A204.1 (cell line): Measurements from ENCODE around the gene LGALS4.
"Not testable (repeated sequence)": the region's sequence is repeated elsewhere in the genome, so short reads cannot be mapped to it uniquely, and the experiment has no call there.

Experiments
- FAIRE-seq: peaks from 2 replicates; lab custom pipeline; 2012; peaks lifted over from hg19 to GRCh38; lab: Jason Lieb, UNC

The LGALS4 gene

DNA sequence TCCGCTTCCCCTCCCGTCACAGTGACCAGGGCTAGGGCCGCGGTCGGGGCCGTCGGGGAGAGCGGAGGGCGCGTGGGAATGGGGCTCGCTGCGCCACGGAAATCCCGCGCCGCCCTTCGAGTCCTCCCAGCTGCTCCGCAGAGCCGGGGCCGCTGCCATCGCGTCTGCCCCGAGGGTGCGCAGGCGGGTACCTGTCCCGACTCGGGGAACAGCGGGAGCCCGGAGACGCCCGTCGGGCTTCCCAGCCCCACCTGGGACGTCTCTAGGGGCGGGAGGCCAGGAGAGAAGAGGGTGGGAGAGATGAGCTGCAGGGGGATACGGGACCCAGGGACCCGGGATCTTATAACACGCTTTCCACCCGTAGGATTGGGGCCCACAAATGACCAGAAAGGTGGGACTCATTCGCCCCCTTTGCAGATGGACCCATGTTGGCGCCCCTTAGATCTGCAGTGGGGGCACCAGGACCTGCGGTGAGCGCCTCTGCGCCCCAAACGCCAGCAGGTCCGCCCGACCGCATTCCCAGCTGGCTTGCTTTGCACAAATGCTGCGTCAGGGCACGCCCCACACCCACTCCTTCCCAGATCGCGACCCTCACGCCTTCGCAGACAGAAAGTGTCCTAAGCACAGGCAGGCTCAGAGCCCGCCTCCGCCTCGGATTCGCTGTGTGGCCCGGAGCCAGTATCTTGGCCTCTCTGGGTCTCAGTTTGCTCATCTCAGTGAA lies 42.4 kb downstream of the LGALS4 start:
- not testable (repeated sequence) for FAIRE-seq

DNA sequence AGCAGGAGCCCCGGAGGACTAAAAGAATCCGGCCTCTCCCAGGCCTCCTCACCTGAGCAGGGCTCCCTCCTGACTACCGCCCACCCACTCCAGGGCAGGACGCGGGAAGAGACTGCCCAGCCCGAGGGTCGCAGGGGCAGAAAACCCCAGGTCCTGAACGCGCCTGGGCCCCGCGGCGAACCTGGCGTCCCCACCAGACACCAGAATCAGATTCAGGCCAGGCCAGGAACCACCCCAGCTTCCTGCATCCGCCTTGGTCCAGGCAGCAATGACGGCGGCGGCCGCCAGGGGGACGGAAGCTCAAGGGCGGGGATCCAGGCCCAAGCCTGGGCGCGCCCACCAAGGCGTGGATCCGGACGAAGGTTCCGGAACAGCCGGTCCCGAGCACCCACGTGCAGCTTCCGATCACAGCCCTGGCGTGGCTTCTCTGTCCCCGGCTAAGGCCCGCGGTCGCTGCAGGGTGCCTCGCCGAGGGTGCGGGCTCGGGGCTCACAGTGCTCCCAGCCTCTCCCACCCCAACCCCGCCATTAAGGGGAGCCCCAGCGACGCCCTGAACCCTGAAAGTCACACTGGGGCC lies 43.0 kb downstream of the LGALS4 start:
- FAIRE-seq: no peak

DNA sequence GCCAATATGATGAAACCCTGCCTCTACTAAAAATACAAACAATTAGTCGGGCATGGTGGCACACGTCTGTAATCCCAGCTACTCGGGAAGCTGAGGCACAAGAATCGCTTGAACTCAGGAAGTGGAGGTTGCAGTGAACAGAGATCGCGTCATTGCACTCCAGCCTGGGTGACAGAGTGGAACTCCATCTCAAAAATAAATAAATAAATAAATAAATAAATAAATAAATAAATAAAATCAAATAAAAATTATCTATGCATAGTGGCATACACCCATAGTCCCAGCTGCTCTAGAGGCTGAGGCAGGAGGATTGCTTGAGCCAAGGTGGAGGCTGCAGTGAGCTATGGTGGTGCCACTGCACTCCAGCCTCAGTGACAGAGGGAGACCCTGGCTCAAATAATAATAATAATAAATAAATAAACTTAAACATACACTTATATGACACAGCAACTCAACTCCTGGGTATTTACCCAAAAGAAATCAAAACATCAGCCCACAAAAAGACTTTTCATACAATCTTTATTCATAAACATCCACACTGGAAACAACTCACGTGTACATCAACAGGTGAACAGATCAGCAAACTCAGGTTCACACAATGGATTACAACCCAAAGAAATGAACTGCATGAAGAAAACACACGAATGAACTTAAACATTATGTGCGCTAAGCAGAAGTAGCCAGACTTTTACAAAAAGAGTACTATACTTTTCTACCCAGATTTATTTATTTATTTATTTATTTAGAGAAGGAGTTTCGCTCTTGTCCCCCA lies 46.3 kb downstream of the LGALS4 start:
- FAIRE-seq: no peak

DNA sequence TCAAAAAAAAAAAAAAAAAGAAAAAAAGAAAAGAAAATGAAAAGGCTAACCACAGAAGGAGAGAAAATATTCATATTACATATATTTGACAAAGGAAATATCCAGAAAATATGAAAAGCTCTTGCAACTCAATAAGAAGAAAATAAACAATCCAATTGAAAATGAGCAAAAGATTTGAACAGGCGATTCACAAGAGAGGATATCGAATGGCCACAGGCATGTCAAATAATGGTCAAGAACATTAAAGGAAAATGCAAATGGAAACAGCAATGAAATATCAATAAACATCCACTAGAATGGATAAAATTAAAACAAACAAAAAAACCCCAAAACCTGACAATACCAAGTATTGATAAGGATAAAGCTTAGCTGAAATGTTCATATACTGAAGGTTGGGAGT lies 47.5 kb downstream of the LGALS4 start:
- FAIRE-seq: peak; percentile 29

DNA sequence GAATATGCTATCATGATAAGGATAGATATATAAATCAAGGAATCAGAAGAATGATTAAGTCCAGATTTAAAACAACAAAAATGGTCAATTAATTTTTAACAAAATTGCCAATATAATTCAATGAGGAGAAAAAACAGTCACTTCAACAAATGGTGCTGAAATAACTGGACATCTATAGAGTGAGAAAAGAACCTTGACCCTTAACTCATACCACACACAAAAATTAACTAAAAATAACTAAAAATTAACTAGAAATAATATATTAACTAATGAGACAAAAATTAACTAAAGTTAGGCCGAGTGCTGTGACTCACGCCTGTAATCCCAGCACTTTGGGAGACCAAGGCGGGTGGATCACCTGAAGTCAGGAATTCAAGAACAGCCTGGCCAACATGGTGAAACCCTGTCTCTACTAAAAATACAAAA lies 48.9 kb downstream of the LGALS4 start:
- no peak for FAIRE-seq

DNA sequence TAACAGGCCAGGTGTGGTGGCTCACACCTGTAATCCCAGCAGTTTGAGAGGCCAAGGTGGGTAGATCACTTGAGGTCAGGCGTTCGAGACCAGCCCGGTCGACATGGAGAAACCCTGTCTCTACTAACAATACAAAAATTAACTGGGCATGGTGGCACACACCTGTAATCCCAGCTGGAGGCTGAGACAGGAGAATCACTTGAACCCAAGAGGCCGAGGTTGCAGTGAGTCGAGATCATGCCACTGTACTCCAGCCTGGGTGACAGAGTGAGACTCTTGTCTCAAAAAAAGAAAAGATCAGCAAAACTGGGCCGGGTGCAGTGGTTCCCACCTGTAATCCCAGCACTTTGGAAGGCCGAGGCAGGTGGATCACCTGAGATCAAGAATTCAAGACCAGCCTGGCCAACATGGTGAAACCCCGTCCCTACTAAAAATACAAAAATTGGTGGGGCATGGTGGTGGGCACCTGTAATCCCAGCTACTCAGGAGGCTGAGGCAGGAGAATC lies 50.8 kb downstream of the LGALS4 start:
- not testable (repeated sequence) for FAIRE-seq

DNA sequence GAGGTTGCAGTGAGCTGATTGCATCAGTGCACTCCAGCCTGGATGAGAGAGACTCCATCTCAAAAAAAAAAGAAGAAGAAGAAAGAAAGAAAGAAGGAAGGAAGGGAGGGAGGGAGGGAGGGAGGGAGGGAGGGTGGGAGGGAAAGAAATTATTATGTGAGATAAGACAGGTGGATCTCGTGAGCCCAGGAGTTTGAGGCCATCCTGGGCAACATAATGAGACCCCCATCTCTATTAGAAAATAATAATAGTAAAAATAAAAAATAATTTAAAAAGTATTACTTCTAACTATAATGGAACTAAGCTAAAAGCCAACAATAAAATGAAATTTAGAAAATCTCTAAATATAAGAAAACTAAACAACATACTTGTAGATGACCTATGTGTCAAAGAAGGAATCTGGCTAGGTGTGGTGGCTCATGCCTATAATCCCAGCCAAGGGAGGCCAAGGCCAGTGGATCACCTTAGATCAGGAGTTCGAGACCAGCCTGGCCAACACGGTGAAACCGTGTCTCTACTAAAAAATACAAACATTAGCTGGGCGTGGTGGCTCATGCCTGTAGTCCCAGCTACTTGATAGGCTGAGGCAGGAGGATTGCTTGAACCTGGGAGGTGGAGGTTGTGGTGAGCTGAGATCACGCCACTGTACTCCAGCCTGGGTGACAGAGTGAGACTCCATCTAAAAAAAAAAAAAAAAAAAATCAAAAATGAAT lies 51.8 kb downstream of the LGALS4 start:
- not testable (repeated sequence) for FAIRE-seq

DNA sequence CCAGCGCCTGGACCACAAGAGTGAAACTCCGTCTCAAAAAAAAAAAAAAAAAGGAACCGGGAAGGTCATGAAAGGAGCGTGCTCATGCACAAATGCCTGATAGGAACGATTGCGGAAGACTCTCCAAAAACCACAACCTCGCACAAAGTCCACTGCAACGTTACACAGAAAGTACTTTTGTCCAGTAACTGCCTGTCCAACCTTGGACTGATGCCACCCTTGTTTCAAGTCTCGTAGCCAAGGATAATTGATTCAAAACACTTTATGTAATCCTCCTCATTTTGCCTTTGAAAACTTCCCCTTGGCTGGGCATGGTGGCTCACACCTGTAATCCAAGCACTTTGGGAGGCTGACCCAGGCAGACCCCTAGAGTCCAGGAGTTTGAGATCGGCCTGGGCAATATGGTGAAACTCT lies 53.1 kb downstream of the LGALS4 start:
- no peak for FAIRE-seq

DNA sequence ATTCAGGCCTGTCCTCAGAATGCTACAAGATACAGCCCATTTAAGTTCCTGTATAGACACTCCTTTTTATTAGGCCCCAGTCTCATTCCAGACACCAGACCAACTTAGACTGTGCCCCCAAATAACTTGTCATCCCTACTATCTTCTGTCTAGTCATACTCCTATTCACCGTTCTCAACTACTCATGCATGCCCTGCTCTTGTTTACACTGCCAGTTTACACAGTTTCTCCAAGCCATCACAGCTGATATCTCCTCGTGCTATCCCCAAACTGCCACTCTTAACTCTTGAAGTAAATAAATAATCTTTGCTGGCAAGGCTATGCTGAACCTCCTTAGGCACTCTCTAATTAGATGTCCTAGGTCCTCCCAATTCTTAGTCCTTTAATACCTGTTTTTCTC lies 58.5 kb downstream of the LGALS4 start:
- not testable (repeated sequence) for FAIRE-seq

DNA sequence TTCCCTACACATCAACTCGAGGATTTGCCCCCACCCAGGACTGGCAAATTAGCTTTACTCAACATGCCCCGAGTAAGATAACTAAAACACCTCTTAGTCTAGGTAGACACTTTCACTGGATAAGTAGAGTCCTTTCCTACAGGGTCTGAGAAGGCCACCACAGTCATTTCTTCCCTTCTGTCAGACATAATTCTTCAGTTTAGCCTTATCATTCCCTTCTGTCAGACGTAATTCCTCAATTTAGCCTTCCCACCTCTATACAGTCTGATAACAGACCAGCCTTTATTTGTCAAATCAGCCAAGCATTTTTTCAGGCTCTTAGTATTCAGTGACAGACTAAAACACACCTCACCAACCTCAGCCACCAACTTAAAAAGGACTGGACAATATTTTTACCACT lies 59.0 kb downstream of the LGALS4 start:
- FAIRE-seq: not testable (repeated sequence)
